HG02610 (cell line): ENCODE data around the gene PLXNA4.

Experiments used
- ATAC-seq: cut with Tn5 transposase; IDR thresholded peaks from one replicate; pipeline ENCODE4 v1.9.1; 2021; ENCODE audit warnings: mild to moderate bottlenecking, moderate library complexity; ENCODE audit not compliant: unreplicated experiment

PLXNA4 gene

GRCh38 chr7:132290021-132290420 is 286.2 kb downstream of the PLXNA4 start:
- ATAC-seq = no peak

GRCh38 chr7:132286836-132287235 is 289.4 kb downstream of the PLXNA4 start:
- ATAC-seq = no peak

GRCh38 chr7:132280335-132280734 is 295.9 kb downstream of the PLXNA4 start:
- ATAC-seq = no peak

GRCh38 chr7:132279718-132280117 is 296.6 kb downstream of the PLXNA4 start:
- no peak for ATAC-seq

GRCh38 chr7:132276976-132277725 is 299.1 kb downstream of the PLXNA4 start:
- no peak for ATAC-seq

GRCh38 chr7:132276234-132276630 is 300.0 kb downstream of the PLXNA4 start:
- ATAC-seq = no peak

GRCh38 chr7:132275416-132276233 is 300.6 kb downstream of the PLXNA4 start:
- no peak for ATAC-seq

- no peak for ATAC-seq
Observed at GRCh38 chr7:132272763-132273371, 303.4 kb downstream of the PLXNA4 start.

- ATAC-seq = no peak
Observed at GRCh38 chr7:132270517-132270916, 305.8 kb downstream of the PLXNA4 start.

GRCh38 chr7:132269718-132270117 is 306.6 kb downstream of the PLXNA4 start:
- no peak for ATAC-seq

- no peak for ATAC-seq
Observed at GRCh38 chr7:132263151-132263550, 313.1 kb downstream of the PLXNA4 start.

GRCh38 chr7:132262160-132262470 is 314.2 kb downstream of the PLXNA4 start:
- ATAC-seq = no peak

GRCh38 chr7:132261327-132262159 is 314.7 kb downstream of the PLXNA4 start:
- no peak for ATAC-seq

- no peak for ATAC-seq
Observed at GRCh38 chr7:132258231-132258630, 318.0 kb downstream of the PLXNA4 start.

GRCh38 chr7:132257253-132257652 is 319.0 kb downstream of the PLXNA4 start:
- ATAC-seq = no peak

- ATAC-seq = no peak
Observed at GRCh38 chr7:132256721-132257212, 319.5 kb downstream of the PLXNA4 start.

GRCh38 chr7:132255898-132256297 is 320.4 kb downstream of the PLXNA4 start:
- ATAC-seq = no peak

GRCh38 chr7:132255115-132255797 is 321.0 kb downstream of the PLXNA4 start:
- ATAC-seq = no peak

- no peak for ATAC-seq
Observed at GRCh38 chr7:132254455-132254854, 321.8 kb downstream of the PLXNA4 start.

- no peak for ATAC-seq
Observed at GRCh38 chr7:132252793-132253100, 323.5 kb downstream of the PLXNA4 start.

GRCh38 chr7:132251327-132251659 is 325.0 kb downstream of the PLXNA4 start:
- no peak for ATAC-seq
